Ishikawa (cell line): ENCODE results near the gene KIAA1671.

ENCODE experiments used
- CEBPB ChIP-seq: IDR thresholded peaks from 2 replicates; pipeline ENCODE4 v1.6.1; 2012
- CREB1 ChIP-seq: IDR thresholded peaks from 2 replicates; pipeline ENCODE4 v1.6.1; 2012; ENCODE audit warnings: low read depth
- EGR1 ChIP-seq: IDR thresholded peaks from 2 replicates; pipeline ENCODE4 v1.6.1; 2012
- EP300 ChIP-seq: IDR thresholded peaks from 2 replicates; pipeline ENCODE4 v1.6.1; 2012; ENCODE audit warnings: borderline replicate concordance
- NFIC ChIP-seq: IDR thresholded peaks from 2 replicates; pipeline ENCODE4 v1.6.1; 2012
- RAD21 ChIP-seq: IDR thresholded peaks from 2 replicates; pipeline ENCODE4 v1.6.1; 2012; ENCODE audit warnings: low read depth
- TEAD4 ChIP-seq: IDR thresholded peaks from 2 replicates; pipeline ENCODE4 v1.6.1; 2012
- TF ChIP-seq, protein P1 (sequence below): IDR thresholded peaks from 2 replicates; pipeline ENCODE4 v1.6.1; 2012; ENCODE audit warnings: low read depth, mild to moderate bottlenecking

- TF ChIP-seq, protein P1, sequence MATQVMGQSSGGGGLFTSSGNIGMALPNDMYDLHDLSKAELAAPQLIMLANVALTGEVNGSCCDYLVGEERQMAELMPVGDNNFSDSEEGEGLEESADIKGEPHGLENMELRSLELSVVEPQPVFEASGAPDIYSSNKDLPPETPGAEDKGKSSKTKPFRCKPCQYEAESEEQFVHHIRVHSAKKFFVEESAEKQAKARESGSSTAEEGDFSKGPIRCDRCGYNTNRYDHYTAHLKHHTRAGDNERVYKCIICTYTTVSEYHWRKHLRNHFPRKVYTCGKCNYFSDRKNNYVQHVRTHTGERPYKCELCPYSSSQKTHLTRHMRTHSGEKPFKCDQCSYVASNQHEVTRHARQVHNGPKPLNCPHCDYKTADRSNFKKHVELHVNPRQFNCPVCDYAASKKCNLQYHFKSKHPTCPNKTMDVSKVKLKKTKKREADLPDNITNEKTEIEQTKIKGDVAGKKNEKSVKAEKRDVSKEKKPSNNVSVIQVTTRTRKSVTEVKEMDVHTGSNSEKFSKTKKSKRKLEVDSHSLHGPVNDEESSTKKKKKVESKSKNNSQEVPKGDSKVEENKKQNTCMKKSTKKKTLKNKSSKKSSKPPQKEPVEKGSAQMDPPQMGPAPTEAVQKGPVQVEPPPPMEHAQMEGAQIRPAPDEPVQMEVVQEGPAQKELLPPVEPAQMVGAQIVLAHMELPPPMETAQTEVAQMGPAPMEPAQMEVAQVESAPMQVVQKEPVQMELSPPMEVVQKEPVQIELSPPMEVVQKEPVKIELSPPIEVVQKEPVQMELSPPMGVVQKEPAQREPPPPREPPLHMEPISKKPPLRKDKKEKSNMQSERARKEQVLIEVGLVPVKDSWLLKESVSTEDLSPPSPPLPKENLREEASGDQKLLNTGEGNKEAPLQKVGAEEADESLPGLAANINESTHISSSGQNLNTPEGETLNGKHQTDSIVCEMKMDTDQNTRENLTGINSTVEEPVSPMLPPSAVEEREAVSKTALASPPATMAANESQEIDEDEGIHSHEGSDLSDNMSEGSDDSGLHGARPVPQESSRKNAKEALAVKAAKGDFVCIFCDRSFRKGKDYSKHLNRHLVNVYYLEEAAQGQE: no peak
- TF ChIP-seq RAD21 (no peak), CEBPB (no peak), NFIC (no peak), CREB1 (no peak), EP300 (no peak), EGR1 (no peak), TEAD4 (no peak)
Observed at GRCh38 chr22:25091458-25091857, 138.9 kb downstream of the KIAA1671 start.
